Activated naive CD4-positive, alpha-beta T cell (primary cell): Measurements from ENCODE around the gene FTO.
"Not testable (repeated sequence)": the region's sequence is repeated elsewhere in the genome, so short reads cannot be mapped to it uniquely, and the experiment has no call there.

Experiments
- DNase-seq, 4 experiments: peaks; one replicate each; lab custom pipeline; 2025; lab: John Stamatoyannopoulos, UW

The FTO gene

DNA sequence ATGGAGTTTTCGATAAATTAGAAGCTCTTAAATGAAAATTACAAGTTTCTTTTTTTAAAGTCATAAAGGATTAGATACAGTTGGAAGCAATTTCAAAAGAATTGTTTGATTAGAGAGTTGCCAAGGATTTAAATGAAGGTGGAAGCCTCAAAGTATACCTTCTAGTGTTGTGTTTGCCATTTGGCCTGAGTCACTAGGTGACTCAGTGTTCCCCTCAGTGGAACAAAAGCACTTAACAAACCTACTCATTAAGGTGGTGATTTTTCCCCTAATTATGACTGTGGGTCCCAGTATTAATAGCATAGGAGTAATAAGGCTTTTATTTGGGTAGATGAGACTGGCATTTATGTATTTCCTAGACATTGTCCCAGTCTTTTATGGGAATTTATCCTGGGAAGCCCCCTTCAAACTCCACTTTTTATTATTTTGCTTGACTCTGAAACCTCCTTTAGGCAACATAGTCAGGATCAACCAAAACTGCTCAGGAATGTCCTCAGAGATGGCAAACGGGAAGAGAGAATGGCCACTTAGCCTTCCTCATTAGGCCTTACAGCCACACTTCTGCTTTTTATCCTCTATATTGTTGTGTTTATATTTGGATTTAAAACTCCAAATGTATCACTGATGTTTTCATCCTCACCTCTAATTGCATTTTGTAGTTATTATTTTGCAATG is 161.0 kb downstream of the FTO start:
- DNase-seq: no peak

DNA sequence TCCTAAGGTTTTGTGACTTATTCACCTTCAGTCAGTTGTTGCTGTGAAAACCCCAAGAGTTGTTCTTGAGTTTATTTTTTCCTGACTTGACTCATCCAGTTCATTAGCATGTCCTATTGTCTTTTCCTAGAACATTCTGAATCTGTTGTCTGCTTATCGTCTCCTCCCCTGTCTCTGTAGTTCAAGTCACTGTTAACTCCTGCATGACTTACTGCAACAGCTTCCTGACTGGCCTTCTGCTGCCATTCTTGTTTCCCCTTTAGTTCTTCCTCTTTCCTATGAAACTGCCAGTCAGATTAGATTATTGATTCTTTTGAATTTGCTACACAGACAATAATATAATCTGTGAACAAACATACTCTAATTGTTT is 161.5 kb downstream of the FTO start:
- no peak for DNase-seq

DNA sequence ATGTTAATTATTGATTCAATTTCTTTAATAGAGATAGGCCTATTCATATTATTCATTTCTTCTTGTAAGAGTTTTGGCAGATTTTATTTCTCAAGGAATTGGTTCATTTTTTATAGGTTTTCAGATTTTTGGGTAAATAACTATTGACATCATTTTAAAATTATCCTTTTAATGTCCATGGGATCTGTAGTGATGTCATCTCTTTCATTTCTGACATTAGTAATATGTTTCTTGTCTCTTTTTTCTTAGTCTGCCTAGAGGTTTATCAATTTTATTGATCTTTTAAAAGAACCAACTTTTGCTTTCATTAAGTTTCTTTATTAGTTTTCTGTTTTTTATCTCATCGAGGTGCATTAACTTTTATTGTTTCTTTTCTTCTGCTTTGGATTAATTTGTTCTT is 162.6 kb downstream of the FTO start:
- DNase-seq: no peak

DNA sequence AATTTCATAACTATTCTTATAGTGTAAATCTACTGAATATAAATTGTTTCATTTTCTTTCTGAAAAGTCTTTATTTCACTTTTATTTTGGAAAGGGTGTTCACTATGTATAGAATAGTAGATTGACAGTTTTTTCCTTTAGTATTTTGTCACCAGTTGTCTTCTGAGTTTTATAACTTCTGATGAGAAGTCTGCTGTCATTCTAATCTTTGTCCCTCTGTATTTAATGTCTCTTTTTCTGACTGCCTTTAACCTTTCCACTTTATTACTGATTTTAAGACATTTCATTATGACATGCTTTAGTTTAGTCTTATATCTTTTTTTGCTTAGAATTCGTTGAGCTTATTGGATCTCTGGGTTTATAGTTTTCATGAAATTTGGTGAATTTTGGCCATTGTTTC is 166.9 kb downstream of the FTO start:
- DNase-seq: no peak

DNA sequence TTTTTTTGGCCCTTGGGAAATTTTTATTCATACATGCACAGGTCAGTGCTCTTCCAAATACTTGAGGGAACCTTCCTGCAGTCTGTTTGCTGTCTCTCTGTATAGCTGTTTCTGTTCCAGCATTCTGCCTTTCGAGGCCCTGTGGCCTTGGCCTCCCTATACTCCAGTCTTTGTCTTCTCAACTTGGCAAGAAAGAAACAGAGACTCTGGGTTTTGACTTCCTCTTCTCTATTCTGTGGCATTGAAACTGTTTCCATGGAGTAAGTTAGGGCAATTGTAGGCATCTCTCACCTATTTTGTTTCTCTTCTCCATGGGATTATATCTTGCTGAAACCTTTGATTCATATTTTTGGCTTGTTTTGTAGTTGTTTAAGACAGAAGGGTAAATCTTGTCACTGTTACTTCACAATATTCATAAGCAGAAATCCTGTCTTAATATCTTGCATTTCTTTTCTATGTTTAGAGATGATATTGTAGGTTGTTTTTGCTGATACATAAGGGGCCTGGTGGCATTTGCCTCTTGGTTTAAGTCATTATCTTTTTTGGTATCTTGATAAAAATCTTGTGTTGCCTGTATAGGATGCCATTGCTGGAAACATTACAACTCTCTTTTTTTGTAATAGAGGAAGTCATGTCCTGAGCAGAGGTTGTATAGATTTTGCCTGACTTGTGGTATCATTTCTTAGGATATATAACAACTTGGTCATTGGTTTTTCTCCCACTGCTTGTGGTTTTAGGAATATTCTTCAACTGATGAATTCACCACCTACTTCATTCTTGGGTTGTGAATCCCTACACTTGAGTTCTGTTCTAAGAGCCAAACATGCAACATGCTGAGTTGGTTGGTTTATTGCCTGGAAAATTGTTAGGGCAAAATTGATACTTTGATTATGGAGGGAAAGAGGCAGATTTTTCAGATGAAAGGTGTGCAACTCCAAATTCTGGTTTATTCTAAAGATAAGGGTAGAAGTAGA is 168.6 kb downstream of the FTO start:
- no peak for DNase-seq

DNA sequence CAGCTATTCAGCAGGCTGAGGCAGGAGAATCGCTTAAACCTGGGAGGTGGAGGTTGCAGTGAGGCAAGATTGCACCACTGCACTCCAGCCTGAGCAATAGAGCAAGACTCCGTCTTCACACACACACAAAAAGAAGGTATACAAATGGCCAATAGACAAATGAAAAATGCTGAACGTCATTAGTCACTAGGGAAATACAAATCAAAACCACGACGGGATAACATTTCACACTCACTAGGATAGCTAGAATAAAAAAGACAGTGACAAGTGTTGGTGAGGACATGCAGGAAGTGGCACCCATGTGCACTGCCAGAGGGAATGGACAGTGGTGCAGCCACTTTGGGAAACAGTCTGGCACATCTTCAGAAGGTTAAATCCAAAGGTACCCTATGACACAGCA is 172.9 kb downstream of the FTO start:
- DNase-seq: no peak

DNA sequence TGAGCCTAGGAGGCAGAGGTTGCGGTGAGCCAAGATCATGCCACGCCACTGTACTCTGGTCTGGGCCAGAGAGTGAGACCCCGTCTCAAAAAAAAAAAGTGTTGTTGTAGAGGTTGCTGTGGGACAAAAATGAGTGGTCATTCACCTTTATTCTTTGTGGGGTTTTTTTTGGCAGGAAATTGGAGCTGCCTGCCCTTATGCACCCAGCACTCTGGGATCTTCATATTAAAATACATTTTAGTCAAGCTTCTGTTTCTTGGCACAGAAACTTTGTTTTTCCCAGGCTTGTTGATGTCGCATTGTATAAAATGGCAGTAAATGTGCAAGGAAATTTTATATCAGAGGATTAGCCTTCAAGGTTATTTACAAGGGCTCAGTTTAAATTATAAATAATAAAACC is 174.3 kb downstream of the FTO start:
- DNase-seq: no peak

DNA sequence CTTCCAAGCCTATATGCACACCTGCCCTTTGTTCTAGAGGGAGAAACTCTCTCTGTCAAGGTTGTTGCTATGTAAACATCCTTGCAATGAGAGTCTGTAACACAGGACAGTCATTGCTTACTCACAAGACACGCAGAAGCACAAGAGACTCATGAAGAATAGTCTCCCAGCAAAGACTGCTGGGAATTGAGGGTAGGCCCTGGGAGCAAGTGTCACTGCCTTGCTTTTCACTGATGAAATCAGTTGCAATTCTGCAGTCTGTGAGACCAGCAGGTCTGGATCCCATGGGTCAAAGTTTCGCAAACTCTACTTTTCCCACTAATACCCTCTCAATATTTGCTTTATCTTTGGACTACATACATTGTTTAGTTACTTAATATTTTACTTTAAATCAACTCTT is 177.4 kb downstream of the FTO start:
- DNase-seq: no peak

DNA sequence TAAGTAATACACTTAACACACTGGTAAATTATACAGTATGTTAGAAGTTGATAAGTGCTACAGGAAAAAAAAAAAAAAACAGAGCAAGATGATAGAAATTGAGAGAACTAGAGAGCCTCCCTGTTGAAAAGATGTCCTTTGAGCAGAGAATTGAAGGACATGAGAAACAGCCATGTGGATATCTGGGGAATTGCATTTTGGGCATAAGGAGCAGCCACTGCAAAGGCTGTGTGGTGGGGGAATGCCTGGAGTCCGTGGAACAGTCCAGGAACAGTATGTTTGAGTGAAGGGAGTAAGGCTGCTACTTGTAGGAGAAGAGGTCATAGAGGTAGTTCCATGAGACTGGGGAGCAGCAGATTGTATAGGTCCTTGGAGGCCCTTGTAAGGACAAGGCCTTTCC is 178.4 kb downstream of the FTO start:
- no peak for DNase-seq

DNA sequence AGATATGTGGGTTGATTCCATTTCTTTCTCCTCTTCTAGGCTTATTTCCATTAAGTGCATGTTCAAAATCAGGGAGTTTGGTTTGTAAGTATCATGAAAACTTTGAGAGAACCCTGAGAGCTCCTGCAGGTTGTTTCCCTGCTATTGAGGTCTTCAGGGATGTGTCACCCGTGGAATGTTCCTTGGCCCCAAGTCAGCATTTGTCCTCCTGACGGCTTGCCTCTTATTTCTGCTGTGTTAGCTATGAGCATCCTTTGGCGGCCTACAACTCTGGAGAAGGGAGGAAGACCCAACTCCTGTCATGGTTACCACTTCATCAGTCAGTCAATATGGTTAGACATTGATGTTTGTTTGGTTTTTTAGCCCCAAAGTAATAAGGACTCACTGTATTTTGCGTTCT is 180.8 kb downstream of the FTO start:
- no peak for DNase-seq

DNA sequence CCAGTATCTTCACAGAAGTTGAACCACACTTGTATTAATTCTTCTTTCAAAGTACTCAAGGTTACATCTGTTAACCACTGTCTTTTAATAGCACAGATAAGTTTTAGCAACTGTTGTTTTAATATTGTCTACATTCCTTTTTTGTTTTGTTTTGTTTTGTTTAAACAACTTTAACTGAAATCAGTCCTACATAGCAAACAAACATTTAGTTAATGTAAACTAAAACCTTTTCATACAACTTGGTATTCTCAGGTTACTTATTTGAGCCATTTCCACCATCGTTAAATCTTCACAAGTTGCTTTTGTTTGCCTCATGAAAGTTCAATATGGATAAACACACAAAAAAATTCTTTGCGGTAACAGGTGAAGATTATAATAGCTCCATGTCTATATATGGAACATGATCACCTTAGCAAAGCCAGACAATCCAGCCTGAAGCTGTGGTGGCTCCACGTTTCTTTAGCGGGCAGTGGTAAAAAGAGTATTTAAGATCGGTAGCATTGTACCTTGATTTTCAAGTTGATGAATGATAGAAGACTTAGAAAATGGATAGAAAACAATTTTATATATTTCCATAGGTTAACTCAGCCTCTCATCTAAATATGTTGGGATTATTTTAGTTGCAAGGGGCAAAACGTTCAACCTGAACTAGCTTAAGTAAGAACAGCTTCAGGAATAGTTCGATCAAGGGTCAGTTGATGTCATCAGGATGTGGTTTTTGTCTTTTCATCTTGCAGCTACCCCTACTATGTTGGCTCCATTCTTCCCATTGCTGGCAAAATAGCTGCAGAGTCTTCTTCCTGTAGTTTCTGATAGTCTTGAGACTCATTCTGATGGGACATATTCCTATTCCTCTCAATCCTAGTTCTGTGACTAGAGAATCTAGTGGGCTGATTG is 182.8 kb downstream of the FTO start:
- no peak for DNase-seq

DNA sequence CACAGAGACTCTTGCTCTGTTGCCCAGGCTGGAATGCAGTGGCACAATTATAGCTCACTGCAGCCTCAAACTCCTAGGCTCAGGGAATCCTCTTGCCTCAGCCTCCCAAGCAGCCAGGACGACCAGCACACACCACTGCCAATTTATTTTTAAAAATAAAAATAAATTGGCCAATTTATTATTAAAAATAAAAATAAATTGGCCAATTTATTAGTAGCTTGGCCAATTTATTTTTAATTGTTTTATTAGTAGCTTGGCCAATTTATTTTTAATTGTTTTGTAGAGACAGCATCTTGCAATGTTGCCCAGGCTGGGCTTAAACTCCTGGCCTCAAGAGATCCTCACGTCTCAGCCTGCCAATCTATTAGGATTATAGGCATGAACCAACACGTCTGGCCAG is 184.3 kb downstream of the FTO start:
- no peak for DNase-seq

DNA sequence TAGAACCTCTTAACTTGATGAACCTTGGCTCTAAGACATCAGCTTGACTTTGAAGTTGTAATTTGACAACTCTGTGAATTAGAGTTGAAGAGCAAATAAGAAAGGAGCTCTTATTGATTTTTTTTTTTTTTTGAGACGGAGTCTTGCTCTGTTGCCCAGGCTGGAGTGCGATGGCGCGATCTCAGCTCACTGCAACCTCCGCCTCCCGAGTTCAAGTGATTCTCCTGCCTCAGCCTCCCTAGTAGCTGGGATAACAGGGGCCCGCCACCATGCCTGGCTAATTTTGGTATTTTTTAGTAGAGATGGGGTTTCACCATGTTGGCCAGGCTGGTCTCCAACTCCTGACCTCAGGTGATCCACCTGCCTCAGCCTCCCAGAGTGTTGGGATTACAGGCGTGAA is 186.9 kb downstream of the FTO start:
- not testable (repeated sequence) for DNase-seq

DNA sequence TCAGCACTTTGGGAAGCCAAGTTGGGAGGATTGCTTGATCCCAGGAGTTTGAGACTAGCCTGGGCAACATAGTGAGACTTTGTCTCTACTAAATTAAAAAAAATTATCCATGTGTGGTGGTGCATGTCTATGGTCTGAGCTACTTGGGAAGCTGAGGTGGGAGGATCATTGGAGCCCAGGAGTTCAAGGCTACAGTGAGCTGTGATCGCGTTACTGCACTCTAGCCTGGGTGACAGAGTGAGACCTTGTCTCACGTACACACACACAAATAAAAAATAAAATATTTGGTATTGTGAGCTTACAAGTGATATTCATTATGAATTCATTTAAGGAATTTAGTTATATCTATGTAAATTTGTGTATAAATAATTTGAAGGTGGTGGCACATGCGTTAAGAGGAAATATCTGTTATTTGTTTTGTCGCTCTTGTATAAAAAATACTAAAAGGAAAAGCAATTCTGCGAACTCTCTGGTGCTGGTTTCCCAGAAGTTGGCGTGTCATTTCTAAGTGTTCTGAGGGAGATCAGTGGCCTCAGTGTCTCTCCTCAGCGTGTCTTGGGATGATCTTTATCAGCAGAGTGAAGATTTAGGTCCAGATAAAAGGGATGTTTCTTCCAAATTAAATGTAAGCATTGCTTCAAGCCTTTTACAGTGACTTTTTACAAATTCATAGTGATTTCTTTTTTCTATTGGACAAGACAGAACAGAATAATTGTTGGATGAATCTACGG is 187.6 kb downstream of the FTO start:
- no peak for DNase-seq

DNA sequence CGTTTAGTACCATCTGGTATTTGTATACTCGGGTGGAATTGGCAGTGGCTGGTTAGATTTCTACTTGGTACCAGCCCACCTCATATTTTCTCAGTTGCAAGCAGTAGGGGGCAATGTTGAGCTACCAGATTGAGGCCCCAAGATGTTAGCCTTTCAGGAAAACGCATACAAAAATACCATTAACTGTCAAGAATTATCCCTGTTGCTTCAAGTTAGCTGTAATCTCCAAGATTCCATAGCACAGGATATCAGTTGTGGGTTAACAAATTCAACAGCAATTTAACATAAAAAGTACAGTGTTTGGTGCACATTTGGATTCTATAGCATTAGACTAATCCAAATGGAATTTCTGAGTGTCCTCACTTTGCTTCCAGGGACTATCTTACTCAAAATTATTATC is 188.2 kb downstream of the FTO start:
- DNase-seq: no peak

DNA sequence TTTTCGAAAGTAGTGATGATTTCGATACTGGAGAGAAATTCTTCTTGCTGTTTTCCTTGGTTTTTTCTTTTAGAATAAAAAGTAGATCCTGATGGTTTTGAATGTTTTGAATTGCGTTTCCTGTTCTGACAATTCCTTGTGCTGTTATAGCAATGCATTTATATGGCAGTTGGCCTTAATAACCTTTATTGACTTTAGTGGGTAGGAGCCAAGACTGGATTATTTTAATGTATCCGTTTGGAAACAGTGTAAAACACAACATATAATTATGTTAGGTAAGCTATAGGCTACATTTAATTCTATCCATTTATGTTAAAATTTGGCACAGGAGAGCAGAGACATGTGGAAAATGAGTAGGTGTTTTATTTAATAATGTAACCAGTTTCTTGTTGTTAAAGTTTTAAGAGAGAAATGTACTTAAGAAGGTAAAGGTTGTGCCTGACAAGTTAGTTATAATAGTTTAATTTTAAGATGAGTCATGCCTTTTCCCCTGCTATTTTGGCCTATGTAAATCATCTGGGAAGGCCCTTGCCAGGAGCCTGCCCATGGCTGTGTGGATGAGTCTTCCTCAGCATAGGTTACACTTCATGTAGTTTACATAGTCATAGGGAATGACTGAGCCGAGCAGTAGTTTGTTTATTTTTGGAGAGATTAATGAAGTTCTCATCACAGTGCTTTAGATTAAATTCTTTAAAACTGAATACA is 189.9 kb downstream of the FTO start:
- no peak for DNase-seq

DNA sequence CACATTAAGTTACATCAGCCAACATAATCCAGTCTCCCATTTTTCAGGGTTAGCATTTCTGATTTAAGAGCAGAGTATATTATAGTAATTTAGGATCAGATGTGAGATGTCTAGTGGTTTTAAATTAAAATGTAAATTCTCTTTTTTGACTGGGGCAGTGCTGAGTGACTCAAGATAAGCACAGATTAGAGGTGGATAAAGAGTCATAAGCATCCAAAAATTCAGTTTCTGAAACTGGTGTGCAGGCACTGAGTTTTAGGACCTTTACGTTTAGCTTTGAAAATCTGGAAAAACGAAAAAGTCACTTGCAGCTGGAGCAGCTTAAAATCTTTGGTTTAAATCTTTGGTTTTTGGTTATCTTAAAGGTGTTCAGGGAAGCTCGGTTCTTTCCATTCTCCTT is 190.7 kb downstream of the FTO start:
- DNase-seq: no peak

DNA sequence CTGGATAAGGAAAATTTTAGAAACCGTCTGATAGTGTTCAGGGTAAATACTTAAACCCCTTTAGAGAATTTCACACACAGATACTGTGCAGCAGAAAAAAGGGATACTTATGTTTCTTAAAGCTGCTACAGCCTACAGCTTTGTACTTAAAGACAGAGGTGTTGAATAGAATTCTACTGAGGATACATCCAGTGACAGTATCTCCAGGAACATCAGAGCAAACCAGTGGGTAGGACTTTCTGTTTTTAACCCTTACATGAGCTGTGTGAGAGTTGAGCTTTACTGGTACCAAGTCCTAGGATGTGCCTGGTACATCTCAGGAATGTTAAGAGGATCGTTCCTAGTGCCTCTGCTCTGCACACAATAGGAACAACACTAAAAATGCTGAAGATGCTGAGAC is 191.5 kb downstream of the FTO start:
- no peak for DNase-seq

DNA sequence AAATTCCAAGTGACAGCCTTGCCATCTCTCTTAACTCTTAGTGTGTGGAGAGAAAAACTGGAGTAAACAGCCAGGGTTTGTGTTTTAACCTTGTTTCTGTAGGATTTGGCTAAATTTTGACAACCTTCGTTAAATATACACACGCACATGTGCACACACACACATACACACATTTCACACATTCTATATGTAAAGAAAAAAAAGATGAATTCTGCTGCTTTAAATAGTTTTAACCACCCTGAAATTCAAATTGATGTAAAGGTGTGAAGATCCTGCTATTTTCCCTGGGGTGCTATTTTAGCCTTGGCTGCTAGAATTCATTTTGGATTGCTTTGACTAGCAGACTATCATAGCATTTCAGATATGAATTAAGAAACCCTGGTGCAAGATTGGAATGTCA is 191.9 kb downstream of the FTO start:
- DNase-seq: no peak

DNA sequence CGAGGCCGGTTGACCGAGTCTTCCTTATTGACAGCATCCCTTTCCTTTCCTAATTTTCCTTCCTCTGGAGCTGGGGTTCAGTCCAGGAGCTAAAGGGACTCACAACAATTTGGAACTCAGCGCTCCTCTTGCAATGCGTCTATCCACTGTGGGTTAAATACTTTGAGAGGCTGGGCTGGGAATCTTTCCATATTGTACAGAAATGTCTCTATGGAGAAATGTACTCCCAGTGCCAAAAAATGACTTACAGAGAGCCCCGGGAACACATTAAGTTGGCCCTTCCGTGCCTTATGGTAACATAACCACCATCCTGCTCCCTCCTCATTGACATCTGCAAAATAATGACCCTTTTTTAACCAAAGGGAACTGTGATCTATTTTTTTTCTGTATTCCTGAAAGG is 192.8 kb downstream of the FTO start:
- no peak for DNase-seq

DNA sequence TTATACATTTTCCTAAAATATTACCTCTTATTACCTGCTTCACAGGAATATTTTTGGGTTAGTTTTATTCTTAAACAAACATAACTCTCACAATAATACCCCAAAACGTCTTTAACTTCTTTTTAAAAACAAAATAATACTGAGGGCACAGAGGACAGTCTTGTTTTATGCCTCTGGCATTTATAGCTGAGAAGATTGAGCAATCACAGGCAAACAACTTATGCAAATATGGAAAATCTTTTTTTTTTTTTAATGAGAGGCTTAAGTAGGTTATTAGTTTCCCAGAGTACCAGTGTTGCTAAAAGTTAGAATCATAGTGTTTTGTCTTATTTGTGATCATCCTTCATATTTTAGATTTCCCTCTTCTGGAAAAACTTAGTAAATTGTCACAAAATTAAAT is 195.0 kb downstream of the FTO start:
- no peak for DNase-seq
